Measurements from ENCODE around the gene EHD3. TPM values are rescaled to one million over a fixed set of nuclear protein-coding genes. Genes with fewer than 3 reads are reported as not detected.

Gene EHD3
- total RNA-seq, 1 donor from 2014 or later, result 2.4 TPM

GRCh38 chr2:31235504-31235902, 1.6 kb downstream of the EHD3 start:
- DNase-seq (ENCODE audit: low spot score), result no peak

- DNase-seq (ENCODE audit: low spot score), result peak; percentile 30
Observed at GRCh38 chr2:31236433-31237205, 2.7 kb downstream of the EHD3 start.

- peak; percentile 57 for DNase-seq (ENCODE audit: low spot score)
Observed at GRCh38 chr2:31237348-31238017, 3.5 kb downstream of the EHD3 start.

GRCh38 chr2:31238126-31238905, 4.4 kb downstream of the EHD3 start:
- DNase-seq (ENCODE audit: low spot score), result peak; percentile 41

- DNase-seq (ENCODE audit: low spot score), result peak; percentile 88
Observed at GRCh38 chr2:31238906-31239592, 5.1 kb downstream of the EHD3 start.

GRCh38 chr2:31239593-31240177, 5.7 kb downstream of the EHD3 start:
- DNase-seq (ENCODE audit: low spot score), result peak; percentile 88

GRCh38 chr2:31240381-31241365, 6.7 kb downstream of the EHD3 start:
- DNase-seq (ENCODE audit: low spot score), result peak; percentile 68

- DNase-seq (ENCODE audit: low spot score), result peak; percentile 81
Observed at GRCh38 chr2:31241625-31242270, 7.8 kb downstream of the EHD3 start.

- peak; percentile 57 for DNase-seq (ENCODE audit: low spot score)
Observed at GRCh38 chr2:31243053-31243452, 9.1 kb downstream of the EHD3 start.

- DNase-seq (ENCODE audit: low spot score), result no peak
Observed at GRCh38 chr2:31244101-31244500, 10.1 kb downstream of the EHD3 start.

GRCh38 chr2:31246184-31246852, 12.4 kb downstream of the EHD3 start:
- peak; percentile 18 for DNase-seq (ENCODE audit: low spot score)

GRCh38 chr2:31247711-31248110, 13.8 kb downstream of the EHD3 start:
- peak; percentile 28 for DNase-seq (ENCODE audit: low spot score)

- DNase-seq (ENCODE audit: low spot score), result peak; percentile 45
Observed at GRCh38 chr2:31248139-31248538, 14.2 kb downstream of the EHD3 start.

GRCh38 chr2:31249009-31249690, 15.2 kb downstream of the EHD3 start:
- peak; percentile 71 for DNase-seq (ENCODE audit: low spot score)

GRCh38 chr2:31251018-31251417, 17.1 kb downstream of the EHD3 start:
- no peak for DNase-seq (ENCODE audit: low spot score)

- DNase-seq (ENCODE audit: low spot score), result no peak
Observed at GRCh38 chr2:31251851-31252250, 17.9 kb downstream of the EHD3 start.

GRCh38 chr2:31253356-31254131, 19.6 kb downstream of the EHD3 start:
- DNase-seq (ENCODE audit: low spot score), result no peak

All from mesenteric fat pad (tissue), 1 donor.